ENCODE data around the gene NUAK1.
A peak's percentile ranks its signal among the peaks of the same experiment; 100 is the strongest.

The NUAK1 gene

GRCh38 chr12:106093246-106093645 lies 45.5 kb downstream of the NUAK1 start:
- DNase-seq = no peak
- in situ Hi-C loops (cut with HindIII; ENCODE audit: low pct_ligation_motif_present, low pct_unique_long_range_greater_than_20kb, low sequenced_read_pairs) = no loop called here

- DNase-seq = peak; percentile 58
- in situ Hi-C loops (cut with HindIII; ENCODE audit: low pct_ligation_motif_present, low pct_unique_long_range_greater_than_20kb, low sequenced_read_pairs) = no loop called here
Measured at GRCh38 chr12:106091446-106091820, 47.3 kb downstream of the NUAK1 start.

GRCh38 chr12:106090591-106091445 lies 47.9 kb downstream of the NUAK1 start:
- in situ Hi-C loops (cut with HindIII; ENCODE audit: low pct_ligation_motif_present, low pct_unique_long_range_greater_than_20kb, low sequenced_read_pairs) = no loop called here
- peak; percentile 72 for DNase-seq

- in situ Hi-C loops (cut with HindIII; ENCODE audit: low pct_ligation_motif_present, low pct_unique_long_range_greater_than_20kb, low sequenced_read_pairs) = no loop called here
- no peak for DNase-seq
Measured at GRCh38 chr12:106089935-106090334, 48.8 kb downstream of the NUAK1 start.

GRCh38 chr12:106088811-106089485 lies 49.8 kb downstream of the NUAK1 start:
- DNase-seq = no peak
- in situ Hi-C loops (cut with HindIII; ENCODE audit: low pct_ligation_motif_present, low pct_unique_long_range_greater_than_20kb, low sequenced_read_pairs) = no loop called here

- DNase-seq = no peak
- in situ Hi-C loops (cut with HindIII; ENCODE audit: low pct_ligation_motif_present, low pct_unique_long_range_greater_than_20kb, low sequenced_read_pairs) = no loop called here
Measured at GRCh38 chr12:106088246-106088808, 50.4 kb downstream of the NUAK1 start.

- DNase-seq = no peak
- in situ Hi-C loops (cut with HindIII; ENCODE audit: low pct_ligation_motif_present, low pct_unique_long_range_greater_than_20kb, low sequenced_read_pairs) = no loop called here
Measured at GRCh38 chr12:106086696-106087095, 52.1 kb downstream of the NUAK1 start.

GRCh38 chr12:106085213-106085612 lies 53.5 kb downstream of the NUAK1 start:
- in situ Hi-C loops (cut with HindIII; ENCODE audit: low pct_ligation_motif_present, low pct_unique_long_range_greater_than_20kb, low sequenced_read_pairs) = no loop called here
- DNase-seq = no peak

GRCh38 chr12:106084759-106085158 lies 54.0 kb downstream of the NUAK1 start:
- no peak for DNase-seq
- in situ Hi-C loops (cut with HindIII; ENCODE audit: low pct_ligation_motif_present, low pct_unique_long_range_greater_than_20kb, low sequenced_read_pairs) = no loop called here

- peak; percentile 97 for DNase-seq
- in situ Hi-C loops (cut with HindIII; ENCODE audit: low pct_ligation_motif_present, low pct_unique_long_range_greater_than_20kb, low sequenced_read_pairs) = no loop called here
Measured at GRCh38 chr12:106084014-106084671, 54.6 kb downstream of the NUAK1 start.

GRCh38 chr12:106082216-106083175 lies 56.3 kb downstream of the NUAK1 start:
- in situ Hi-C loops (cut with HindIII; ENCODE audit: low pct_ligation_motif_present, low pct_unique_long_range_greater_than_20kb, low sequenced_read_pairs) = no loop called here
- DNase-seq = no peak

GRCh38 chr12:106081606-106082005 lies 57.1 kb downstream of the NUAK1 start:
- in situ Hi-C loops (cut with HindIII; ENCODE audit: low pct_ligation_motif_present, low pct_unique_long_range_greater_than_20kb, low sequenced_read_pairs) = no loop called here
- peak; percentile 39 for DNase-seq

GRCh38 chr12:106080791-106081170 lies 58.0 kb downstream of the NUAK1 start:
- in situ Hi-C loops (cut with HindIII; ENCODE audit: low pct_ligation_motif_present, low pct_unique_long_range_greater_than_20kb, low sequenced_read_pairs) = no loop called here

GRCh38 chr12:106080041-106080790 lies 58.5 kb downstream of the NUAK1 start:
- DNase-seq = peak; percentile 27

More at GRCh38 chr12:106080791-106081170, 58.0 kb downstream of the NUAK1 start:
- DNase-seq = no peak

GRCh38 chr12:106079148-106079738 lies 59.5 kb downstream of the NUAK1 start:
- DNase-seq = peak; percentile 60
- in situ Hi-C loops (cut with HindIII; ENCODE audit: low pct_ligation_motif_present, low pct_unique_long_range_greater_than_20kb, low sequenced_read_pairs) = no loop called here

More at GRCh38 chr12:106080041-106080790, 58.5 kb downstream of the NUAK1 start:
- in situ Hi-C loops (cut with HindIII; ENCODE audit: low pct_ligation_motif_present, low pct_unique_long_range_greater_than_20kb, low sequenced_read_pairs) = no loop called here

GRCh38 chr12:106078358-106079010 lies 60.3 kb downstream of the NUAK1 start:
- peak; percentile 98 for DNase-seq
- in situ Hi-C loops (cut with HindIII; ENCODE audit: low pct_ligation_motif_present, low pct_unique_long_range_greater_than_20kb, low sequenced_read_pairs) = no loop called here

Measured in ACHN (cell line).